A549 (cell line): ENCODE results near the gene ARID1B. TPM values are rescaled to one million over a fixed set of nuclear protein-coding genes. Genes with fewer than 3 reads are reported as not detected.

Experiments used
- ATAC-seq, 2 experiments: fragments of 200-7000 bp in 1 of 2; fragments of >200 bp in 1 of 2; cut with Nextera tagmentation in 1 of 2; cut with Tn5 transposase in 1 of 2; 3 replicates each; pipeline versions ENCODE4 v1.8.0 to v1.9.1; 2018 to 2020; ENCODE audit warnings: mild to moderate bottlenecking in 1 of 2, moderate library complexity in 1 of 2
- CTCF ChIA-PET: fragments of 300-600 bp; sonication (Branson Sonifier 250); formaldehyde crosslinking; extraction: SDS; loops from one replicate; lab custom pipeline; 2021; ENCODE audit warnings: antibody characterized with exemption, inconsistent platforms; lab: Yijun Ruan, JAX
- POLR2A ChIA-PET: fragments of 350-600 bp; formaldehyde crosslinking; extraction: SDS; loops from one replicate; lab custom pipeline; 2021; ENCODE audit warnings: antibody characterized with exemption, inconsistent platforms; lab: Yijun Ruan, JAX
- DNase-seq, 2 experiments: peaks; one replicate each; pipeline versions ENCODE4 v3.0.0 to v3.0.0-alpha.2; 2011 to 2016; ENCODE audit warnings: low read depth in 1 of 2, low spot score in 1 of 2
- FAIRE-seq: peaks from 2 replicates; lab custom pipeline; 2011; peaks lifted over from hg19 to GRCh38; lab: Jason Lieb, UNC
- H3K27ac ChIP-seq, 2 experiments: fragments of >200 bp; sonication (Bioruptor Twin); formaldehyde crosslinking; 3 replicates each; pipeline ENCODE4 v1.5.1; 2016 to 2017
- H3K4me1 ChIP-seq: fragments of >200 bp; sonication (Bioruptor Twin); formaldehyde crosslinking; 3 replicates; pipeline ENCODE4 v1.6.1; 2016
- H3K4me2 ChIP-seq: fragments of >200 bp; sonication (Bioruptor Twin); formaldehyde crosslinking; 3 replicates; pipeline ENCODE4 v1.6.1; 2016
- H3K4me3 ChIP-seq: fragments of >200 bp; sonication (Bioruptor Twin); formaldehyde crosslinking; 3 replicates; pipeline ENCODE4 v1.5.1; 2016
- H3K9me3 ChIP-seq: fragments of >200 bp; sonication (Bioruptor Twin); formaldehyde crosslinking; 3 replicates; pipeline ENCODE4 v1.6.1; 2016
- BHLHE40 ChIP-seq: IDR thresholded peaks from 2 replicates; pipeline ENCODE4 v1.6.1; 2012; ENCODE audit warnings: low read depth, low read length, inconsistent platforms
- CEBPB ChIP-seq, 2 experiments: fragments of >200 bp in 1 of 2; sonication (Bioruptor Twin) in 1 of 2; formaldehyde crosslinking in 1 of 2; IDR thresholded peaks; 2 replicates each; pipeline ENCODE4 v1.6.1; 2012 to 2016
- E2F6 ChIP-seq: IDR thresholded peaks from 2 replicates; pipeline ENCODE4 v1.6.1; 2012; ENCODE audit warnings: low read depth, borderline replicate concordance
- EHF ChIP-seq: fragments of 250-450 bp; sonication (Bioruptor Pico); IDR thresholded peaks from 2 replicates; pipeline ENCODE4 v1.5.0; 2020; ENCODE audit warnings: mild to moderate bottlenecking
- EHMT2 ChIP-seq: fragments of 200-600 bp; sonication (generic); IDR thresholded peaks from 2 replicates; pipeline ENCODE4 v1.6.1; 2016; ENCODE audit warnings: antibody characterized with exemption, low read depth, mild to moderate bottlenecking, moderate library complexity
- EP300 ChIP-seq, 2 experiments: fragments of >200 bp; sonication (Bioruptor Twin); formaldehyde crosslinking; IDR thresholded peaks; 2 replicates in 1 of 2; 3 replicates in 1 of 2; pipeline ENCODE4 v1.6.1; 2016 to 2017
- ESRRA ChIP-seq: fragments of 150-350 bp; IDR thresholded peaks from 2 replicates; pipeline ENCODE4 v1.6.1; 2014; ENCODE audit warnings: mild to moderate bottlenecking, low read length, borderline replicate concordance
- FOSB ChIP-seq: fragments of 250-450 bp; sonication (Bioruptor Pico); IDR thresholded peaks from 2 replicates; pipeline ENCODE4 v1.5.0; 2020; ENCODE audit warnings: mild to moderate bottlenecking, moderate library complexity
- FOXS1 ChIP-seq: fragments of 250-450 bp; sonication (Bioruptor Pico); IDR thresholded peaks from 2 replicates; pipeline ENCODE4 v1.5.0; 2020; ENCODE audit warnings: mild to moderate bottlenecking, moderate library complexity
- HEYL ChIP-seq: fragments of 250-450 bp; sonication (Bioruptor Pico); IDR thresholded peaks from 2 replicates; pipeline ENCODE4 v1.8.0; 2021; ENCODE audit warnings: mild to moderate bottlenecking, moderate library complexity
- HOXB5 ChIP-seq: fragments of 250-450 bp; sonication (Bioruptor Pico); IDR thresholded peaks from 2 replicates; pipeline ENCODE4 v1.5.0; 2020; ENCODE audit warnings: mild to moderate bottlenecking, moderate library complexity
- MAZ ChIP-seq: fragments of 150-350 bp; IDR thresholded peaks from 2 replicates; pipeline ENCODE4 v1.6.1; 2014; ENCODE audit warnings: antibody characterized with exemption, low read depth, low read length, borderline replicate concordance
- NFE2L2 ChIP-seq: fragments of 150-350 bp; conservative IDR thresholded peaks from 2 replicates; pipeline ENCODE4 v1.6.1; 2014; ENCODE audit warnings: low read length
- POLR2A ChIP-seq: IDR thresholded peaks from 2 replicates; pipeline ENCODE4 v1.6.1; 2012; ENCODE audit warnings: mild to moderate bottlenecking, low read length
- POLR2AphosphoS2 ChIP-seq: conservative IDR thresholded peaks from 2 replicates; pipeline ENCODE4 v1.6.1; 2012; ENCODE audit warnings: low read length, improper control_type of control experiment, inconsistent platforms
- RAD21 ChIP-seq, 2 experiments: fragments of >200 bp in 1 of 2; sonication (Bioruptor Twin) in 1 of 2; formaldehyde crosslinking in 1 of 2; IDR thresholded peaks in 1 of 2; conservative IDR thresholded peaks in 1 of 2; 2 replicates in 1 of 2; 3 replicates in 1 of 2; pipeline ENCODE4 v1.6.1; 2012 to 2018; ENCODE audit warnings: inconsistent platforms in 1 of 2
- REST ChIP-seq: fragments of 200-600 bp; sonication (generic); IDR thresholded peaks from 2 replicates; pipeline ENCODE4 v1.6.1; 2016; ENCODE audit warnings: antibody characterized with exemption, mild to moderate bottlenecking, moderate library complexity
- SREBF2 ChIP-seq: fragments of 450-650 bp; IDR thresholded peaks from 2 replicates; pipeline ENCODE4 v1.6.1; 2014; ENCODE audit warnings: mild to moderate bottlenecking, moderate library complexity
- ZSCAN20 ChIP-seq: fragments of 250-450 bp; sonication (Bioruptor Pico); IDR thresholded peaks from 2 replicates; pipeline ENCODE4 v1.8.0; 2022; ENCODE audit warnings: mild to moderate bottlenecking, moderate library complexity
- WGBS: methylation state at CpG from one replicate; pipeline ENCODE4 v1.1.6; 2017; ENCODE audit errors: missing lambda C conversion rate; 5-methylcytosine and 5-hydroxymethylcytosine counted together
- polyA plus RNA-seq, 4 experiments: library from polyadenylated mRNA; depleted of rRNA in 3 of 4; stranded (reverse); fragments of >200 nt; fragmentation: RNase III in 1 of 4; extraction: RNeasy Plus Mini Kit Qiagen cat#74134 plus additional on column Dnase treatment in 1 of 4; gene quantifications; 2 replicates in 3 of 4; 3 replicates in 1 of 4; pipeline ENCODE4 v1.2.3, GENCODE V29; 2011 to 2017
- TF ChIP-seq, protein P1 (sequence below): fragments of 250-450 bp; sonication (Bioruptor Pico); IDR thresholded peaks from 2 replicates; pipeline ENCODE4 v1.5.0; 2020; ENCODE audit warnings: low read depth, mild to moderate bottlenecking, moderate library complexity
- TF ChIP-seq, protein P2 (sequence below): IDR thresholded peaks from 2 replicates; pipeline ENCODE4 v1.6.1; 2012

ARID1B gene
- polyA plus RNA-seq, 2 of the 4 experiments (the other 2 are of a cell fraction), result 13.5 to 16.3 TPM

DNA sequence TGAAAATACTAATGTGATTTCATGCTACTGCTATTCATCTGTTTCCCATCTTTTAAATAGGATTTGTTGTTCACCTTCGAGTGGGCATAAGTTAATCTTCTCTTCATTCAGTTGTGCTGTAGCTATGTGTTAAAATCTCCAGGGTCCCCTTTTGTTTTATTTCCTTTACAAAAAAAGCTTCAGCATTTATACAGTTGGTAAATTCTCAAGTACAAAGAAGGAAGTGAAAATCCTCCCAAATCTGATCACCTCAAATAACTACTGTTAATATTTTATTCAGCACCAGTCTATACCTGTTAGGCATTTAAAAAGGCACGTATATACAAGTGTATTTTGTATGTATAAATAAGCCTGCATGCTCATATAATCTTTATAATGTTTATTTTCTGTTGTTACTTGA, 294.9 kb downstream of the ARID1B start:
- Histone ChIP-seq H3K27ac (no peak overlapping the region), H3K4me3 (no peak overlapping the region), H3K4me1 (peaks cover 15% of the 10 kb centered on the region), H3K9me3 (no peaks in the 10 kb centered on the region), H3K4me2 (no peak overlapping the region)
- ATAC-seq, result no peak
- POLR2A ChIA-PET, result no interaction called here
- TF ChIP-seq REST (no peak), FOXS1 (CRISPR knock-in tag) (no peak), EHF (no peak), RAD21 (conservative IDR thresholded peaks at IDR 0.05 in 1 of 2, IDR thresholded peaks at IDR 0.05 in 1 of 2) (no peak), EHMT2 (no peak), E2F6 (no peak), ZSCAN20 (CRISPR knock-in tag) (no peak), ESRRA (no peak), NFE2L2 (no peak), BHLHE40 (no peak), HEYL (no peak), FOSB (CRISPR knock-in tag) (no peak), POLR2A (no peak), SREBF2 (no peak), CEBPB (IDR thresholded peaks at IDR 0.05) (no peak)
- TF ChIP-seq, protein P1, sequence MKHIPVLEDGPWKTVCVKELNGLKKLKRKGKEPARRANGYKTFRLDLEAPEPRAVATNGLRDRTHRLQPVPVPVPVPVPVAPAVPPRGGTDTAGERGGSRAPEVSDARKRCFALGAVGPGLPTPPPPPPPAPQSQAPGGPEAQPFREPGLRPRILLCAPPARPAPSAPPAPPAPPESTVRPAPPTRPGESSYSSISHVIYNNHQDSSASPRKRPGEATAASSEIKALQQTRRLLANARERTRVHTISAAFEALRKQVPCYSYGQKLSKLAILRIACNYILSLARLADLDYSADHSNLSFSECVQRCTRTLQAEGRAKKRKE (CRISPR knock-in tag), result no peak
- TF ChIP-seq, protein P2, sequence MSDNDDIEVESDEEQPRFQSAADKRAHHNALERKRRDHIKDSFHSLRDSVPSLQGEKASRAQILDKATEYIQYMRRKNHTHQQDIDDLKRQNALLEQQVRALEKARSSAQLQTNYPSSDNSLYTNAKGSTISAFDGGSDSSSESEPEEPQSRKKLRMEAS, result no peak
- DNase-seq, result no peak
- 82% methylated on average over 2 of the region's 2 CpGs for WGBS
- FAIRE-seq, result no peak
- CTCF ChIA-PET, result no interaction called here

DNA sequence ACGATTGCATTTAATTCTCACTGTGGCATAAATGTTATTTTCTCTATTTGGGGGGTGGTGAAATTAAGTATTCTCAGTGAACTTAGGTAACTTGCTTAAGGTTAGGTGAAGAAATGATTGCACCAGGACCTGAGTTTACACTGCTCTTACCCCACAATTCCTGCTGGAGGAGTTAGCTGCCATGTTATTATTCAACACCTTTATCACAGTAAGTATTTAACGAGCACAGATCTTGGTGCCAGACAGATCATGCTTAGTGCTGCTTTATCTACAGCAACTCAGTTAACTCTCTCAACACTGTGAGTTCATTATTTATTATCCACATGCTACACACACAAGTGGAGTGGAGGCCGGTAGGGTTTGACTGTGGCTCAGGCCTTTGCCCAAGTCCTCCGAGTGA, 296.4 kb downstream of the ARID1B start:
- POLR2A ChIA-PET, result no interaction called here
- Histone ChIP-seq H3K4me2 (no peak overlapping the region), H3K9me3 (no peaks in the 10 kb centered on the region)
- no peak for ATAC-seq
- no peak for TF ChIP-seq MAZ
- TF ChIP-seq REST, result no peak
- no peak for TF ChIP-seq HEYL
- TF ChIP-seq SREBF2, result no peak
- TF ChIP-seq HOXB5 (CRISPR knock-in tag), result no peak
- no peak for TF ChIP-seq EP300 (IDR thresholded peaks at IDR 0.05)
- no peak for TF ChIP-seq POLR2AphosphoS2
- TF ChIP-seq, protein P2, result no peak
- TF ChIP-seq, all 56 proteins: peak for 0
- CTCF ChIA-PET, result no interaction called here
- 93% methylated on average over 4 of the region's 4 CpGs for WGBS
- FAIRE-seq (no peak), DNase-seq (no peak)
- Histone ChIP-seq H3K27ac (no peak overlapping the region), H3K4me3 (no peak overlapping the region), H3K4me1 (peaks cover 11% of the 10 kb centered on the region)
